HepG2 (cell line): Measurements from ENCODE around the gene CHPF. TPM values are rescaled to one million over a fixed set of nuclear protein-coding genes. Genes with fewer than 3 reads are reported as not detected.
A peak's percentile ranks its signal among the peaks of the same experiment; 100 is the strongest.

Source experiments
- AKAP8 ChIP-seq: sonication (generic); formaldehyde crosslinking; IDR thresholded peaks from 2 replicates; pipeline ENCODE4 v1.5.1; 2020; ENCODE audit warnings: mild to moderate bottlenecking, missing genetic modification reagents
- ARNTL ChIP-seq: sonication (generic); formaldehyde crosslinking; IDR thresholded peaks from 2 replicates; pipeline ENCODE4 v1.4.0; 2020; ENCODE audit warnings: mild to moderate bottlenecking, missing genetic modification reagents
- CREB1 ChIP-seq, 2 experiments: fragments of 450-650 bp in 1 of 2; IDR thresholded peaks; 2 replicates each; pipeline ENCODE4 v1.6.1; 2016 to 2017; ENCODE audit warnings: control low read depth in 1 of 2, mild to moderate bottlenecking in 1 of 2, missing compliant biosample characterization in 1 of 2, missing genetic modification characterization in 1 of 2
- GTF3A ChIP-seq: sonication (generic); formaldehyde crosslinking; conservative IDR thresholded peaks from 2 replicates; pipeline ENCODE4 v1.4.0; 2020; ENCODE audit warnings: mild to moderate bottlenecking, missing genetic modification reagents
- HMGA1 ChIP-seq: sonication (generic); formaldehyde crosslinking; conservative IDR thresholded peaks from 2 replicates; pipeline ENCODE4 v1.4.0; 2020; ENCODE audit warnings: missing genetic modification reagents
- HOXD1 ChIP-seq: sonication (generic); formaldehyde crosslinking; IDR thresholded peaks from 2 replicates; pipeline ENCODE4 v1.5.0; 2020; ENCODE audit warnings: missing genetic modification reagents
- MXD4 ChIP-seq: IDR thresholded peaks from 2 replicates; pipeline ENCODE4 v1.6.1; 2016; ENCODE audit warnings: mild to moderate bottlenecking, missing biosample characterization, missing genetic modification reagents
- MYC ChIP-seq: sonication (generic); formaldehyde crosslinking; IDR thresholded peaks from 2 replicates; pipeline ENCODE4 v1.9.0; 2021; ENCODE audit warnings: missing genetic modification reagents, borderline replicate concordance
- POLR2AphosphoS2 ChIP-seq: IDR thresholded peaks from 2 replicates; pipeline ENCODE4 v1.6.1; 2011; ENCODE audit warnings: low read depth, low read length, improper control_type of control experiment
- POLR2AphosphoS5 ChIP-seq: IDR thresholded peaks from 2 replicates; pipeline ENCODE4 v1.6.1; 2012; ENCODE audit warnings: low read depth, low read length
- RARA ChIP-seq: IDR thresholded peaks from 2 replicates; pipeline ENCODE4 v1.6.1; 2016; ENCODE audit warnings: missing genetic modification reagents, missing compliant biosample characterization
- THAP11 ChIP-seq: IDR thresholded peaks from 2 replicates; pipeline ENCODE4 v1.6.1; 2016; ENCODE audit warnings: missing biosample characterization, missing genetic modification reagents
- ZBTB7A ChIP-seq: sonication (generic); formaldehyde crosslinking; IDR thresholded peaks from 2 replicates; pipeline ENCODE4 v1.8.0; 2022; ENCODE audit warnings: mild to moderate bottlenecking, missing genetic modification reagents
- ZNF160 ChIP-seq: sonication (generic); formaldehyde crosslinking; IDR thresholded peaks from 2 replicates; pipeline ENCODE4 v1.8.0; 2022; ENCODE audit warnings: mild to moderate bottlenecking, inconsistent platforms, missing genetic modification reagents
- ZNF205 ChIP-seq: IDR thresholded peaks from 2 replicates; pipeline ENCODE4 v1.6.1; 2018; ENCODE audit warnings: missing biosample characterization, missing genetic modification reagents
- ZNF260 ChIP-seq: sonication (generic); formaldehyde crosslinking; IDR thresholded peaks from 2 replicates; pipeline ENCODE4 v1.4.0; 2020; ENCODE audit warnings: missing genetic modification reagents, low read depth, mild to moderate bottlenecking, borderline replicate concordance
- ZNF501 ChIP-seq: sonication (generic); formaldehyde crosslinking; IDR thresholded peaks from 2 replicates; pipeline ENCODE4 v1.5.1; 2020; ENCODE audit warnings: mild to moderate bottlenecking, moderate library complexity, missing genetic modification reagents
- ZNF672 ChIP-seq: sonication (generic); formaldehyde crosslinking; IDR thresholded peaks from 2 replicates; pipeline ENCODE4 v1.8.1; 2022; ENCODE audit warnings: missing genetic modification reagents
- ZSCAN22 ChIP-seq: sonication (generic); formaldehyde crosslinking; IDR thresholded peaks from 2 replicates; pipeline ENCODE4 v1.4.0; 2020; ENCODE audit warnings: mild to moderate bottlenecking, missing genetic modification reagents
- polyA plus RNA-seq, 8 experiments: library from polyadenylated mRNA; depleted of rRNA in 3 of 8; stranded (reverse) in 7 of 8; unstranded in 1 of 8; fragments of >200 nt; fragmentation: Illumina TruSeq in 4 of 8; extraction: Trizol in 4 of 8; gene quantifications; 2 replicates each; pipeline versions ENCODE4 v1.2.1 to v1.2.3, GENCODE V29; 2011 to 2016; ENCODE audit warnings: low read depth in 4 of 8, missing spikeins in 1 of 8, mixed read lengths in 1 of 8; ENCODE audit not compliant: insufficient read depth in 1 of 8
- total RNA-seq, 5 experiments: library from RNA; depleted of rRNA; stranded (reverse); fragments of >200 nt; fragmentation: Illumina TruSeq; extraction: Trizol; gene quantifications; 2 replicates each; pipeline ENCODE4 v1.2.3, GENCODE V29; 2016; ENCODE audit warnings: low read depth in 1 of 5
- TF ChIP-seq, protein P1 (sequence below): sonication (generic); formaldehyde crosslinking; IDR thresholded peaks from 2 replicates; pipeline ENCODE4 v1.4.0; 2020; ENCODE audit warnings: missing genetic modification reagents, borderline replicate concordance
- TF ChIP-seq, protein P2 (sequence below): fragments of 450-650 bp; IDR thresholded peaks from 2 replicates; pipeline ENCODE4 v1.6.1; 2016
- TF ChIP-seq, protein P3 (sequence below): sonication (generic); formaldehyde crosslinking; IDR thresholded peaks from 2 replicates; pipeline ENCODE4 v1.4.0; 2020; ENCODE audit warnings: missing genetic modification reagents
- TF ChIP-seq, protein P4 (sequence below): sonication (generic); formaldehyde crosslinking; IDR thresholded peaks from 2 replicates; pipeline ENCODE4 v1.5.0; 2020; ENCODE audit warnings: missing genetic modification reagents, mild to moderate bottlenecking, borderline replicate concordance

Gene CHPF
- total and polyA plus RNA-seq, 2 of the 13 experiments (the other 11 are each of a cell fraction or from before 2014, with no cell fraction given), result 79.6 to 111 TPM

DNA sequence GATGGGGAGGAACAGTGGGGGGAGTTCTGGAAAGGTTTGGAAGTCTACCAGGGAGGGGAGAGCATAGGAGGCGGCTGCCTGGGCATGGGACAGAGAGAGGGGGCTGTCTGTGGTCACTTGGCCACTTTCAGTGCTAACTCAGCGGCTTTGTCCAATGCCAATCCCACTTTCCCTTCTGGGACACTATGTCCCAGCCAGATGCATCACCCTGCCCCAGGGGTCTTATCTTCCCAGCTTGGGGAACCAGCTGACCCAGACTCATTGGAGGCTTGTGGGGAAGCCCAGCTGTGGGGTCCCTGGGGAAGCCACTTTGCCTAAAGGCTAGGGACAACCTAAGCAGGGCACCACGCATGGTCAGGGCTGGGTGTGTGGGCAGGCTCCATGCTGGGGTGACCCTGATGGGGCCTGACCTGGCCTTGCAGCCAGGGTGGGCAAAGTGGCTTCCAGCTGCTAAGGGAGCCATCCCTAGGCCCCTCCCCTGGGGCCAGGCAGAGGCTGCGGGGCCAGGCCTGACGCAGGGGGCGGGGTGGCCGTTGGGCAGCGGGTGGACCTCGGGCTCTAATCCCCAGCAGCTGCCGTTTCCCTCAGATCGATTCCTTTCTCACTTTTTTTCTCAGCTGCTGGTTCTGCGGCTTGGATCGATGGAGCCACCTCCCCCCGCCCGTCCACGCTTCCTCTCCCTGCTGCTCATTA, 30.9 kb downstream of the CHPF start (continued):
- TF ChIP-seq, protein P1, sequence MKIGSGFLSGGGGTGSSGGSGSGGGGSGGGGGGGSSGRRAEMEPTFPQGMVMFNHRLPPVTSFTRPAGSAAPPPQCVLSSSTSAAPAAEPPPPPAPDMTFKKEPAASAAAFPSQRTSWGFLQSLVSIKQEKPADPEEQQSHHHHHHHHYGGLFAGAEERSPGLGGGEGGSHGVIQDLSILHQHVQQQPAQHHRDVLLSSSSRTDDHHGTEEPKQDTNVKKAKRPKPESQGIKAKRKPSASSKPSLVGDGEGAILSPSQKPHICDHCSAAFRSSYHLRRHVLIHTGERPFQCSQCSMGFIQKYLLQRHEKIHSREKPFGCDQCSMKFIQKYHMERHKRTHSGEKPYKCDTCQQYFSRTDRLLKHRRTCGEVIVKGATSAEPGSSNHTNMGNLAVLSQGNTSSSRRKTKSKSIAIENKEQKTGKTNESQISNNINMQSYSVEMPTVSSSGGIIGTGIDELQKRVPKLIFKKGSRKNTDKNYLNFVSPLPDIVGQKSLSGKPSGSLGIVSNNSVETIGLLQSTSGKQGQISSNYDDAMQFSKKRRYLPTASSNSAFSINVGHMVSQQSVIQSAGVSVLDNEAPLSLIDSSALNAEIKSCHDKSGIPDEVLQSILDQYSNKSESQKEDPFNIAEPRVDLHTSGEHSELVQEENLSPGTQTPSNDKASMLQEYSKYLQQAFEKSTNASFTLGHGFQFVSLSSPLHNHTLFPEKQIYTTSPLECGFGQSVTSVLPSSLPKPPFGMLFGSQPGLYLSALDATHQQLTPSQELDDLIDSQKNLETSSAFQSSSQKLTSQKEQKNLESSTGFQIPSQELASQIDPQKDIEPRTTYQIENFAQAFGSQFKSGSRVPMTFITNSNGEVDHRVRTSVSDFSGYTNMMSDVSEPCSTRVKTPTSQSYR (CRISPR knock-in tag), result no peak; the same call in 1 of the 2 replicates
- TF ChIP-seq MXD4 (CRISPR knock-in tag) (no peak), ARNTL (CRISPR knock-in tag) (peak; percentile 52; the same call in 1 of the 2 replicates), ZNF205 (0 out of 2 replicates have a peak, but pooled peaks have one; percentile 62), POLR2AphosphoS5 (no peak), ZNF672 (CRISPR knock-in tag) (no peak), ZNF501 (CRISPR knock-in tag) (no peak), HMGA1 (CRISPR knock-in tag) (no peak), AKAP8 (CRISPR knock-in tag) (no peak), THAP11 (CRISPR knock-in tag) (peak; percentile 43; the same call in 1 of the 2 replicates), ZSCAN22 (CRISPR knock-in tag) (no peak), ZBTB7A (CRISPR knock-in tag) (0 out of 2 replicates have a peak, but pooled peaks have one; percentile 23), ZNF260 (CRISPR knock-in tag) (no peak), GTF3A (CRISPR knock-in tag) (no peak), RARA (CRISPR knock-in tag) (no peak), CREB1 (IDR thresholded peaks at IDR 0.05) (no peak), CREB1 (CRISPR knock-in tag; IDR thresholded peaks at IDR 0.05) (no peak), MYC (CRISPR knock-in tag) (peak; percentile 37; the same call in 1 of the 2 replicates), ZNF160 (CRISPR knock-in tag) (no peak; the same call in 1 of the 2 replicates), HOXD1 (CRISPR knock-in tag) (no peak), POLR2AphosphoS2 (no peak)
- TF ChIP-seq, protein P2, sequence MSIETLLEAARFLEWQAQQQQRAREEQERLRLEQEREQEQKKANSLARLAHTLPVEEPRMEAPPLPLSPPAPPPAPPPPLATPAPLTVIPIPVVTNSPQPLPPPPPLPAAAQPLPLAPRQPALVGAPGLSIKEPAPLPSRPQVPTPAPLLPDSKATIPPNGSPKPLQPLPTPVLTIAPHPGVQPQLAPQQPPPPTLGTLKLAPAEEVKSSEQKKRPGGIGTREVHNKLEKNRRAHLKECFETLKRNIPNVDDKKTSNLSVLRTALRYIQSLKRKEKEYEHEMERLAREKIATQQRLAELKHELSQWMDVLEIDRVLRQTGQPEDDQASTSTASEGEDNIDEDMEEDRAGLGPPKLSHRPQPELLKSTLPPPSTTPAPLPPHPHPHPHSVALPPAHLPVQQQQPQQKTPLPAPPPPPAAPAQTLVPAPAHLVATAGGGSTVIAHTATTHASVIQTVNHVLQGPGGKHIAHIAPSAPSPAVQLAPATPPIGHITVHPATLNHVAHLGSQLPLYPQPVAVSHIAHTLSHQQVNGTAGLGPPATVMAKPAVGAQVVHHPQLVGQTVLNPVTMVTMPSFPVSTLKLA, result no peak
- TF ChIP-seq, protein P3, sequence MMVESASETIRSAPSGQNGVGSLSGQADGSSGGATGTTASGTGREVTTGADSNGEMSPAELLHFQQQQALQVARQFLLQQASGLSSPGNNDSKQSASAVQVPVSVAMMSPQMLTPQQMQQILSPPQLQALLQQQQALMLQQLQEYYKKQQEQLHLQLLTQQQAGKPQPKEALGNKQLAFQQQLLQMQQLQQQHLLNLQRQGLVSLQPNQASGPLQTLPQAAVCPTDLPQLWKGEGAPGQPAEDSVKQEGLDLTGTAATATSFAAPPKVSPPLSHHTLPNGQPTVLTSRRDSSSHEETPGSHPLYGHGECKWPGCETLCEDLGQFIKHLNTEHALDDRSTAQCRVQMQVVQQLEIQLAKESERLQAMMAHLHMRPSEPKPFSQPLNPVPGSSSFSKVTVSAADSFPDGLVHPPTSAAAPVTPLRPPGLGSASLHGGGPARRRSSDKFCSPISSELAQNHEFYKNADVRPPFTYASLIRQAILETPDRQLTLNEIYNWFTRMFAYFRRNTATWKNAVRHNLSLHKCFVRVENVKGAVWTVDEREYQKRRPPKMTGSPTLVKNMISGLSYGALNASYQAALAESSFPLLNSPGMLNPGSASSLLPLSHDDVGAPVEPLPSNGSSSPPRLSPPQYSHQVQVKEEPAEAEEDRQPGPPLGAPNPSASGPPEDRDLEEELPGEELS (CRISPR knock-in tag), result no peak
- TF ChIP-seq, protein P4, sequence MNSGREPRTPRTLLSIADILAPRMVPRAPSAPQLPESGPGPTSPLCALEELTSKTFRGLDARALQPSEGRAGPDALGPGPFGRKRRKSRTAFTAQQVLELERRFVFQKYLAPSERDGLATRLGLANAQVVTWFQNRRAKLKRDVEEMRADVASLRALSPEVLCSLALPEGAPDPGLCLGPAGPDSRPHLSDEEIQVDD (CRISPR knock-in tag), result no peak
